Measurements from ENCODE around the gene ABAT. TPM values are rescaled to one million over a fixed set of nuclear protein-coding genes. Genes with fewer than 3 reads are reported as not detected.

The ABAT gene
- polyA plus RNA-seq, 12 donors: 13.2 to 32.8 (median 19.9) TPM; not detected in 1

DNA sequence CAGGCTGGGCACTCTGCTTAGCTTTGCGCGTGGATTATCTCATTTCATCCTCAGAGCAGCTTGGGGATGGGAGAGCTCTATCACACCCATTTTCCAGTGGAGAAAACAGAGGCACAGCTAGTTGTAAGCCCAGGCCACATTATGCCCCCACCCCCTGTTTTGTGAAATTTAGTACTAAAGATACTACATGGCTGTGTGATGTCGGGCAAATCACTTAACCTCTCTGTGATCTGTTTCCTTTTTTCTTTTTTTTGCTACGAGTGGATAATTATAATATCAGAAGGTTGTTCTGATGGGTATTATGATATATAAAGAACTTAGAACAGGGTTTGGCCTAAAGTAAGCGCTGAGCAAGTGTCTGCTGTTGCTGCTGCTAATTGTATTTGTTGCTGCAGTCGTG is 41.6 kb downstream of the ABAT start:
- DNase-seq: no peak

GRCh38 chr16:8716592-8716991 is 42.2 kb downstream of the ABAT start:
- DNase-seq: no peak

DNA sequence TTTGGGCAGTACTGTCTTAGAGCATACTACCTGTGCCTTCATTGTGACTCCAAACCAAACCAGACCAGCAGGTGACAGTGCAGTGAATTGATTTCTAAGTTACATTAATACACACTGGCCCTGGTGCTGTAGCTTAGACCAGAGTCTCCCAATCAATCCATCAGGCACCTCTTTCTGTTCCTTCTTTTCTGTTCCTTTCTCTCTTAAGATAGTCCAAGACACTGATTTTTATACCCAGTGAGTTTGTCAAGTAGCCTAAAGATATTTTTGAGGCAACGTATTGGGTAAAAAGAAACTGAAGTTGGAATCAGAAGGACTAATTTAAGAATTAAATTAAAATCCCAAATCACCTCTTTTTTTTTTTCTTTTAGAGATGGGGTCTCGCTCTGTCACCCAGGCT is 43.1 kb downstream of the ABAT start:
- no peak for DNase-seq

- no peak for DNase-seq
These were observed 43.5 kb downstream of the ABAT start for GRCh38 chr16:8717892-8718415.

- no peak for DNase-seq
These were observed 44.6 kb downstream of the ABAT start for GRCh38 chr16:8718851-8719680.

DNA sequence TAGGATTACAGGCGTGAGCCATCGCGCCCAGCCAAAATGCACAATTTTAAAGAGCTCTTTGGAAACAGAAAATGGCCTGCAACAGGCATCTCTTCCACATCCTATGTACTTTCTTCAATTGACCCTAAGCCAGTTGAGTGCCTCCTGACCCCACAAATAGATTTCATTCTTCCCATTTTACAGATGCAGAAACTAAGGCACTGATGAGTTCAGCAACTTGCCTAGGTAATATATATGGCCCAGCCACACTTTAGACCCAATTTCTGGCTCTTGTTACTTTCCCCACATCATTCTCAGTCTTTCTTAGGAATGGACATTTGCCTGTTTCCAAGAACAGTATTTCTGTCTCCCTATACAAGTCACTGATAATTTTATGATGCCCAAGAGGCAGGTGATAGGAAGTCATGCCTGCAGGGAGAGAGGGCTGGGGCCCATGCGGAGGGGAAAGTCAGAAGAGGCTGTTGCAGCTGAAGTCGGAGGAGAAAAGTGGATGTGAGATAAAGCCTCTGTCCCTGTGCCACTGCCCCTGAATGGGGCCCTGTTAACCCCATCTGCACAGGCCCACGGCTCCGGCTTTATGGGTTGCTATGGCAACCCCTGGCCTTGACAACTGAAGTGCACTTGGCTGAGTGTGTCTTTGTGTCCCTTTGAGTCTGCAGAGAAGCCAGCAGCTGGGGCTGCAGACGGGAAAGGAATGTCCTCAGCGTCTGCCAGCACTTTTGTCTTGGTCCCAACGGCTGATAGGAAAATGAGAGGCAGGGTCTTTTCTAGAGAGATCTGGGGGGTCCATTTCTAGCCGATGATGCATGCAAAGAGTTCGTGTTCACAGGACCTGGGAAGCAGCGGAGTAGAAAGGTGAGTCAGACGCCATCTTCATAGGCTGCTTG is 45.9 kb downstream of the ABAT start:
- peak; percentile 75 for DNase-seq

- no peak for DNase-seq
These were observed 46.5 kb downstream of the ABAT start for GRCh38 chr16:8720967-8721308.

DNA sequence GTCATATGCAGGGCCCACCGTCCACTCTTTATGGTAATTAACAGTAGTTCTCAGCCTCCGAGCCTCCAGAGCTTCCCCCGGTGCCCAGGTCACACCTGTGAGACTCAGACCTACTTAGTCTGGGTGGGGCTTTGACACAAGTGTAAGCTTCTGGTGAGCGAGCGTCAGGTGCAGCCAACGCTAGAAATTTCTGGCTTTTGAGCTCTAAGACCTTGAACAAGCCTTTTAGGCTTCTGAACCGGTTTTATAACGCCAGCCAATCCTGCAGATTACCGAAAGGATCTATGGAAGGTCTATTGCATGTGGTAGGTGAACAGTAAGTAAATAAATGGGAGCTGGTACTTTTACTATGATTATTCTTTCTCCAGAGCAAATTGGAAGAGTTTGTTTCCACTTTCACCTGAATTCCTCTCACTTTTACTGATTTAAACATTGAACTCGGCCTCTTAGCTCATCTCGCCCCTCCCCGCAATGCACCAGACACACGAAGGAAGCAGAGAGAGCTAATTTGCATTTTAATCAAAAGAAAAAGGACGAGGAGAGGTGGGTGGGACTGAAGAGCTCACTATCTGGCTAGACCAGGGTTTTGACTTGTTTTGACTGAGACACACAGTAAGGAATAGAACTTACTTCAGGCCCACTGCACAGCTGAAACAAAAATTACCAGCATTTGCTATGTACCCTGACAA is 47.1 kb downstream of the ABAT start:
- DNase-seq: no peak

DNA sequence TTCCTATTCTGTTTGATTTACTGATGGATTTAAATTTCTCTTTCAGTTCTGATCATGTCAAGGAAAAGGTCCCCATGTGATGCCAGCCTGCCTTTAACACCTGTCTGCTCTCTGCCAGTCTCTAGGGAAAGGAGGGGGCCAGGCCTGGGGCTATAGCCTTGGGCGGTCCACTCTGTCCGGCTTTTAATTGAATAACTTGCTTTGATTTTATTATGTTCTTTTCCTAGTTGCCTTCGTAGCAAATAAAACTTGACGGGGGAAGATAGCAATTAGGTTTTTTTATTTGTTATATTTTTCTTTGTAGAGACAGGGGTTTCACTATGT is 47.6 kb downstream of the ABAT start:
- no peak for DNase-seq

- no peak for DNase-seq
These were observed 51.2 kb downstream of the ABAT start for GRCh38 chr16:8725513-8726178.

GRCh38 chr16:8727131-8727806 is 52.9 kb downstream of the ABAT start:
- no peak for DNase-seq

DNA sequence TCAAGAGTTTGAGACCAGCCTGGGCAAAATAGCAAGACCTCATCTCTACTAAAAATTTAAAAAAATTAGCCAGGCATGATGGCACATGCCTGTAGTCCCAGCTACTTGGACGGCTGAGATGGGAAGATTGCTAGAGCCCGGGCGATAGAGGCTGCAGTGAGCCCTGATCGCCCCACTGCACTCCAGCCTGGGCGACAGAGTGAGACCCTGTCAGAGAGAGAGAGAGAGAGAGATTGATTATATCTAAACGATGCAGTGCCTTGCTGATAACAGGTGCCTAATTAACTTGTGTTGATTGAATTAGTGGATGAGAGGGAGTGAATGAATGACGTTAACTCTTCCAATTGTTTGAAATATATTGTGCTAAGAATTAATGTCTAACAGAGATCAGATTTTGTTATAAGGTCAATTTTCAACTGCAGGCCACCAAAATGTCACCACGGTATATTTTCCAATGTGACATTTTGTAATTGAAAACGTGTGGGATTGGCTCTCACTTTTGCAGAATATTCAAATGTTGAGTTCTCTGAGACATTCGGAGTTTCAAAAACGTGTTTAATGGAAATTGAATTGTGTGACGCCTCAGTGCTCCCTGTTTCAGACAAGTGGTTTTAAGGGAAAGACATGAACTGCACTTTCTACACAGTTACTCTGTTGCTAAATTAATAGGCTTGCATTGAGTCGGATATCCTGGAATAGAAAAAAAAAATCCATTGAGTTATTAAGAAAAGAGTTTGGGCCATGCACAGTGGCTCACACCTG is 53.6 kb downstream of the ABAT start:
- no peak for DNase-seq

DNA sequence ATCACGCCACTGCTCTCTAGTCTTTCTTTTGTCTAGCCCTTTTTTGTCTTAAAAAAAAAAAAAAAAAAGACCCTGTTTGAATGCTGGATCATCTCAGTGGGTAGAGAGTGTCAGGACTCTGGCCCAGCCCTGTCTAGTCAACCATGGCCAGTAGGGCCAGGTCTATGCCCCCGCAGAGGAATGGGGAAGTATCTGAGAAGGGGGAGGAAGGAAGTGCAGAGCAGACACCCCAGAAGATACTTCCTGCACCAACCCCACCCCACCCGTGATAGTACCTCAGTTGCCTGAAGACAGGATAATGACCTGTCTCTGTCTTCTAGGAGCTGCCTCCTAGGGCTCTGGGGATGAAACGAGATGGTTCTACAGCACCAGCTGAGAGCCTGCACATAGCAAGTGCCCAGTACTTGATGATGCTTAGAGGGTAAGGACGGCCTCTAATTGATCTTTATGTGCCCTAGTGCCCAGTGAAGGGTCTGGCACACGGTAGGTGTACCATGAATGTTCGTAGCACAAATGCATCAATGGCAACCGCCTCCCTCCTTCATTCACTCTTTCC is 55.4 kb downstream of the ABAT start:
- DNase-seq: no peak

DNA sequence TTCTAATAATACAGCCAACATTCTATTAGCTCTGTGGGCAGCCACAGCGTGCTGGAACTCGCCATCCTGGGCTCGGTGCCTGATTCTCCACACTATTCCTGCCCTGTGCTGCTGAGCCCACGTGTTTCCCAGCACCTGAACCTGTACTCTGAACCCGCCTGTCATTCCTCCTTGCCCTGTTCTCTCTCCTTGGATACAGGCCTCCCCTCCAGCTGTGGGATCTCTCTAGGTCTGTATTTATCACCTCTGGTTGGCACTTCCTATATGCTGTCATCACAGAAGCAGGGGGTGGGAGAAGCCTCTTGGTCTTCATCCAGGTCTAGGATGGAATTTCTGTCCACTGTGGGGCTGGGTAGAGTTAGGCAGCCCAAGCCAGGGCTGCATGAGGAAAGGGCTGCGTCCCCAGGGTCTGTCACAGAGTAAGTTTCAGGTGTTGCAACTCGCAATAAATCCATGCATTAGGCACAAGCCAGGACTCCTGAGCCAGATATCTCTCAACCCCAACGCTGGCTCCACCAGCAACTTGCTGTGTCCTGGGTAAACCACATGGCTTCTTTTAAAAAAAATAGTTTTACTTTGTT is 56.0 kb downstream of the ABAT start:
- no peak for DNase-seq

GRCh38 chr16:8733849-8734540 is 59.6 kb downstream of the ABAT start:
- DNase-seq: no peak

DNA sequence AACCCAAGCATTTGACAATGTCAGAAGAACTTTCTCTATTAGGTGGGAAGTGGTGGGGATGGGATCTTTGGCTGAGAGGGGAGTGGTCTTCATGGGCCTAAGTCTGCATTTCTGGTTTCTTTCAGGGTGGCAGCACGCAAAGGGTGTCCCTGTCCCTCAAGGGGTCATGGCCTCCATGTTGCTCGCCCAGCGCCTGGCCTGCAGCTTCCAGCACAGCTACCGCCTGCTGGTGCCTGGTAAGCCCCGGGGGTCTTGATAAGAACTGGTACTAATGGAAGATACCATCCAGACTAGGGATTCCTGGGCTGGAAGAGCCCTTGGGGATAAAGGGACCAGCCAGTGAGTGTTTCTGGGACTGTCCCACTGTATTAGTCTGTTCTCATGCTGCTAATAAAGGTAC is 61.2 kb downstream of the ABAT start:
- no peak for DNase-seq

GRCh38 chr16:8736123-8736668 is 61.8 kb downstream of the ABAT start:
- DNase-seq: no peak

DNA sequence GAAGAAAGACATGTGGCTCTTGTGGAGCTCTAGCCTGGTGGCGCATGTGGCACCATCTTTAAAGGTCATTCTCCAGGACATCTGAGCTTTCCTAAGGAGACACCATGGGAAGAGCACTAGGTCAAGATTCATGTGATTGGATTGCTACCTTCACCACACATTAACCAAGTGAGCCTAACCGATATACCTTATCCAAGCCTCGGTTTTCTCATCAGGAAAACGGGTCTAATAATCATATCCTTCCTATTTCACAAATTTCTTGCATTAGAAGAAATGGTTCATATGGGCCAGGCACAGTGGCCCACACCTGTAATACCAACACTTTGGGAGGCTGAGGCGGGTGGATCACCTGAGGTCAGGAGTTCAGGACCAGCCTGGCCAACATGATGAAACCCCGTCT is 64.7 kb downstream of the ABAT start:
- no peak for DNase-seq
